HepG2 (cell line): ENCODE data around the gene CDC37. TPM values are rescaled to one million over a fixed set of nuclear protein-coding genes. Genes with fewer than 3 reads are reported as not detected.

Source experiments
- FOXC1 ChIP-seq: sonication (generic); formaldehyde crosslinking; IDR thresholded peaks from 2 replicates; pipeline ENCODE4 v1.8.0; 2022; ENCODE audit warnings: mild to moderate bottlenecking, missing genetic modification reagents, borderline replicate concordance
- JUN ChIP-seq: sonication (generic); formaldehyde crosslinking; IDR thresholded peaks from 2 replicates; pipeline ENCODE4 v1.4.0; 2020; ENCODE audit warnings: mild to moderate bottlenecking, missing genetic modification reagents
- KMT2A ChIP-seq: sonication (generic); formaldehyde crosslinking; IDR thresholded peaks from 2 replicates; pipeline ENCODE4 v1.4.0; 2020; ENCODE audit warnings: missing genetic modification reagents
- MAX ChIP-seq: IDR thresholded peaks from 2 replicates; pipeline ENCODE4 v1.6.1; 2012; ENCODE audit warnings: inconsistent platforms
- MEF2D ChIP-seq: sonication (generic); formaldehyde crosslinking; IDR thresholded peaks from 2 replicates; pipeline ENCODE4 v1.5.1; 2020; ENCODE audit warnings: mild to moderate bottlenecking, missing genetic modification reagents
- NAIF1 ChIP-seq: sonication (generic); formaldehyde crosslinking; IDR thresholded peaks from 2 replicates; pipeline ENCODE4 v1.5.0; 2020; ENCODE audit warnings: mild to moderate bottlenecking, missing genetic modification reagents, borderline replicate concordance
- PHF21A ChIP-seq: sonication (generic); formaldehyde crosslinking; IDR thresholded peaks from 2 replicates; pipeline ENCODE4 v1.5.0; 2020; ENCODE audit warnings: mild to moderate bottlenecking, missing genetic modification reagents
- REST ChIP-seq, 2 experiments: IDR thresholded peaks; 2 replicates each; pipeline ENCODE4 v1.6.1; 2011 to 2012; ENCODE audit warnings: low read length in 2 of 2, borderline replicate concordance in 1 of 2, low read depth in 1 of 2, mild to moderate bottlenecking in 1 of 2, moderate library complexity in 1 of 2
- YEATS2 ChIP-seq: sonication (generic); formaldehyde crosslinking; IDR thresholded peaks from 2 replicates; pipeline ENCODE4 v1.4.0; 2020; ENCODE audit warnings: missing genetic modification reagents, borderline replicate concordance
- ZHX1 ChIP-seq: sonication (generic); formaldehyde crosslinking; IDR thresholded peaks from 2 replicates; pipeline ENCODE4 v1.8.1; 2022; ENCODE audit warnings: low read depth, mild to moderate bottlenecking, missing genetic modification reagents
- ZNF142 ChIP-seq: sonication (generic); formaldehyde crosslinking; IDR thresholded peaks from 2 replicates; pipeline ENCODE4 v1.4.0; 2020; ENCODE audit warnings: missing genetic modification reagents
- ZNF224 ChIP-seq: sonication (generic); formaldehyde crosslinking; IDR thresholded peaks from 2 replicates; pipeline ENCODE4 v1.5.0; 2020; ENCODE audit warnings: mild to moderate bottlenecking, missing genetic modification reagents
- ZNF788 ChIP-seq: sonication (generic); formaldehyde crosslinking; IDR thresholded peaks from 2 replicates; pipeline ENCODE4 v1.5.0; 2020; ENCODE audit warnings: mild to moderate bottlenecking, missing genetic modification reagents, borderline replicate concordance
- polyA plus RNA-seq, 8 experiments: library from polyadenylated mRNA; depleted of rRNA in 3 of 8; stranded (reverse) in 7 of 8; unstranded in 1 of 8; fragments of >200 nt; fragmentation: Illumina TruSeq in 4 of 8; extraction: Trizol in 4 of 8; gene quantifications; 2 replicates each; pipeline versions ENCODE4 v1.2.1 to v1.2.3, GENCODE V29; 2011 to 2016; ENCODE audit warnings: low read depth in 4 of 8, missing spikeins in 1 of 8, mixed read lengths in 1 of 8; ENCODE audit not compliant: insufficient read depth in 1 of 8
- total RNA-seq, 5 experiments: library from RNA; depleted of rRNA; stranded (reverse); fragments of >200 nt; fragmentation: Illumina TruSeq; extraction: Trizol; gene quantifications; 2 replicates each; pipeline ENCODE4 v1.2.3, GENCODE V29; 2016; ENCODE audit warnings: low read depth in 1 of 5

Gene CDC37
- total and polyA plus RNA-seq, 2 of the 13 experiments (the other 11 are each of a cell fraction or from before 2014, with no cell fraction given), result 158 to 177 TPM

- peak; percentile 77; the same call in 1 of the 2 replicates for TF ChIP-seq YEATS2 (CRISPR knock-in tag)
- no peak for TF ChIP-seq ZNF142 (CRISPR knock-in tag)
- TF ChIP-seq ZNF788 (CRISPR knock-in tag), result peak; percentile 91
- TF ChIP-seq MEF2D (CRISPR knock-in tag), result no peak
- peak; percentile 47; the same call in 1 of the 2 replicates for TF ChIP-seq KMT2A
- TF ChIP-seq REST (IDR thresholded peaks at IDR 0.05; ENCODE audit: borderline replicate concordance in 1 of 2, low read depth in 1 of 2, low read length in 2 of 2), result 0 out of 4 replicates have a peak, but pooled peaks of 1 of the 2 experiments have one; percentile 21
- no peak for TF ChIP-seq ZNF224 (CRISPR knock-in tag)
- peak; percentile 64 for TF ChIP-seq MAX
- TF ChIP-seq NAIF1 (CRISPR knock-in tag), result peak; percentile 93
- no peak; the same call in 1 of the 2 replicates for TF ChIP-seq JUN
- TF ChIP-seq FOXC1 (CRISPR knock-in tag), result no peak
- TF ChIP-seq PHF21A (CRISPR knock-in tag), result no peak
- TF ChIP-seq ZHX1 (CRISPR knock-in tag), result peak; percentile 52; the same call in 1 of the 2 replicates
Observed at GRCh38 chr19:10403137-10404021, at the start of gene CDC37 (continued).
